ENCODE results near the gene ATG4B. TPM values are rescaled to one million over a fixed set of nuclear protein-coding genes. Genes with fewer than 3 reads are reported as not detected.
A peak's percentile ranks its signal among the peaks of the same experiment; 100 is the strongest.

The ATG4B gene
- total RNA-seq, 1 donor from 2014 or later = 142 TPM

DNA sequence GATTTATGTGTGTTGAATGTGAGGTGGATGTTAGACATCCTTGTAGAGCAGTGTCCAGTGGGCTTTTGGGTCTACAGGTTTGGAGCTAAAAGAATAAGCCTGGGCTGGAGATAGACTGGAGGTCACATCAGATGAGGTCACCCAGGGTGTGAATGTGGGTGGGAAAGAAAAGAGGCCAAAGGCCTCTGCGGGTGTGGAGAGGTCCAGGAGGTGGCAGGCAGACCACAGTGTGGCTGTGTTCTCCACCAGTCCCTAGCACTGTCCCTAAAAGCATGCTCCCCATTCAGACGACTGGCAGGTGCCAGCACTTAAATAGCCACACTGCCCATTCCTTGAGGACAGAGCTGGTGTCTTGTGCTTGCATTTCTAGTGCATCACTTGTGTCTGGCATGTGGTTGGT lies 4.1 kb downstream of the ATG4B start:
- peaks cover 4% of the 10 kb centered on the region for H3K36me3 Mint-ChIP-seq (ENCODE audit: insufficient read depth)
- H3K27ac Mint-ChIP-seq = no peak overlapping the region
- H3K27me3 Mint-ChIP-seq = no peaks in the 10 kb centered on the region
- no peak overlapping the region for H3K4me3 Mint-ChIP-seq (ENCODE audit: low read depth)
- DNase-seq (ENCODE audit: low spot score, unreplicated experiment) = no peak
- TF ChIP-seq, protein P1, sequence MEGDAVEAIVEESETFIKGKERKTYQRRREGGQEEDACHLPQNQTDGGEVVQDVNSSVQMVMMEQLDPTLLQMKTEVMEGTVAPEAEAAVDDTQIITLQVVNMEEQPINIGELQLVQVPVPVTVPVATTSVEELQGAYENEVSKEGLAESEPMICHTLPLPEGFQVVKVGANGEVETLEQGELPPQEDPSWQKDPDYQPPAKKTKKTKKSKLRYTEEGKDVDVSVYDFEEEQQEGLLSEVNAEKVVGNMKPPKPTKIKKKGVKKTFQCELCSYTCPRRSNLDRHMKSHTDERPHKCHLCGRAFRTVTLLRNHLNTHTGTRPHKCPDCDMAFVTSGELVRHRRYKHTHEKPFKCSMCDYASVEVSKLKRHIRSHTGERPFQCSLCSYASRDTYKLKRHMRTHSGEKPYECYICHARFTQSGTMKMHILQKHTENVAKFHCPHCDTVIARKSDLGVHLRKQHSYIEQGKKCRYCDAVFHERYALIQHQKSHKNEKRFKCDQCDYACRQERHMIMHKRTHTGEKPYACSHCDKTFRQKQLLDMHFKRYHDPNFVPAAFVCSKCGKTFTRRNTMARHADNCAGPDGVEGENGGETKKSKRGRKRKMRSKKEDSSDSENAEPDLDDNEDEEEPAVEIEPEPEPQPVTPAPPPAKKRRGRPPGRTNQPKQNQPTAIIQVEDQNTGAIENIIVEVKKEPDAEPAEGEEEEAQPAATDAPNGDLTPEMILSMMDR (IDR thresholded peaks at IDR 0.05; ENCODE audit: unreplicated experiment) = no peak
- H3K9me3 Mint-ChIP-seq (ENCODE audit: low read depth) = no peaks in the 10 kb centered on the region
- peaks cover 19% of the 10 kb centered on the region for H3K4me1 Mint-ChIP-seq (ENCODE audit: low read depth)

GRCh38 chr2:241645056-241645914 lies 7.8 kb downstream of the ATG4B start:
- TF ChIP-seq, protein P1 (IDR thresholded peaks at IDR 0.05; ENCODE audit: unreplicated experiment) = no peak
- peaks cover 9% of the 10 kb centered on the region for H3K4me1 Mint-ChIP-seq (ENCODE audit: low read depth)
- no peak overlapping the region for H3K4me3 Mint-ChIP-seq (ENCODE audit: low read depth)
- no peaks in the 10 kb centered on the region for H3K9me3 Mint-ChIP-seq (ENCODE audit: low read depth)
- H3K36me3 Mint-ChIP-seq (ENCODE audit: insufficient read depth) = peaks cover 2% of the 10 kb centered on the region
- no peaks in the 10 kb centered on the region for H3K27me3 Mint-ChIP-seq
- peak overlapping the region; percentile 56 for H3K27ac Mint-ChIP-seq
- no peak for DNase-seq (ENCODE audit: low spot score, unreplicated experiment)

DNA sequence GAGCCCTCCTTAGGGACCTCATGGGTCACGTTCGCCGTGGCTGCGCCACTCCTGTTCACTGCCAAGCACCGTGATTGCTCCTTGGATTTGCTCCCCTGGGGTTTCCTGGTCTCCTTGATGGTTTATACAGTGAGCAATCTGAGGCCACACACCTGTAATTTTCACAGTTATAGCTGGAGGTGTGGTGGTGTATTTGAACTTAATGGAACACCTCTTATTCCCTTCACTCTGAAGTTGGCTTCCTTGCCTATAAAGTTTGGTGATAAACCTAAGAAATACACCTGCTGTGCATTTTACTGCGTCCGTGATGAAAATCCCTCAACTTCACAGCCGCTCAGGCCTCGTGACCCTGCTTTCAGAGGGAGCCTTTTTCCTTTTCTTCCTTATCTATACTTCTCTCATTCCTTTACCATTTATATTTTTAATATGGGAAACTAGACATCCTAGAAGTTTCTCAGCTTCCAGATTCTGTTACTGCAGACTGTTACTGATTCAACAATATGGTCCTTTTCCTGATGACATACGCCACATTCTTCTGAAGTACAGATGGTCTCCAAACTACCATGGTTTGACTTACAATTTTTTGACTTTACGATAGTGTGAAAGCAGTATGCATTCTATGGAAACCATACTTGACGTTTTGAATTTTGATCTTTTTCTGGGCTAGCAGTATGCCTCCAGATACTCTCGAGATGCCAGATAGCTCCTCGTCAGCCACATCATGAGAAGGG lies 8.6 kb downstream of the ATG4B start:
- H3K27me3 Mint-ChIP-seq = no peaks in the 10 kb centered on the region
- peaks cover 2% of the 10 kb centered on the region for H3K36me3 Mint-ChIP-seq (ENCODE audit: insufficient read depth)
- peak overlapping the region; percentile 88 for H3K27ac Mint-ChIP-seq
- no peak overlapping the region for H3K4me3 Mint-ChIP-seq (ENCODE audit: low read depth)
- no peak for DNase-seq (ENCODE audit: low spot score, unreplicated experiment)
- peaks cover 4% of the 10 kb centered on the region for H3K4me1 Mint-ChIP-seq (ENCODE audit: low read depth)
- no peaks in the 10 kb centered on the region for H3K9me3 Mint-ChIP-seq (ENCODE audit: low read depth)
- TF ChIP-seq, protein P1 (IDR thresholded peaks at IDR 0.05; ENCODE audit: unreplicated experiment) = no peak

GRCh38 chr2:241648453-241648852 lies 11.0 kb downstream of the ATG4B start:
- TF ChIP-seq, protein P1 (IDR thresholded peaks at IDR 0.05; ENCODE audit: unreplicated experiment) = no peak
- Mint-ChIP-seq H3K9me3 (ENCODE audit: low read depth) (no peaks in the 10 kb centered on the region), H3K4me1 (ENCODE audit: low read depth) (no peaks in the 10 kb centered on the region), H3K36me3 (ENCODE audit: insufficient read depth) (peaks cover 5% of the 10 kb centered on the region), H3K27ac (no peak overlapping the region), H3K27me3 (no peaks in the 10 kb centered on the region), H3K4me3 (ENCODE audit: low read depth) (no peak overlapping the region)
- DNase-seq (ENCODE audit: low spot score, unreplicated experiment) = no peak

DNA sequence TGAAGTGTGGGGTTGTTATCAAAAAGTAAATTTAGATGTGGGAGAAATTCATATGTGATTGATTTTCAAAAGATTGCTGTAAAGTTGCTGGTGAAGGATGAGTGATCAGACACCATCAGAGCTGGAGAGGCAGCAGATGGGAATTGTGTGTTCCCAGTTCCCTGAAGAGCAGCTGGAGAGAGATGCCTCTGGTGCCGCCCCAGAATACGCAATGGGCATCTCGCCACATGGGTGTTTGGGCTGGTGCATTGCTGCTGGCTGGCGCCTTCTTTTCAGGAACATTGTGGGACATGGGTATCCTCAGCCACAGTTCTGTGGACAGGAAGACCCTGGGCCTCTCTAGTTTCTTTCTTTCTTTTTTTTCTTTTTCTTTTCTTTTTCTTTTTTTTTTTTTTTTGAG lies 11.9 kb downstream of the ATG4B start:
- Mint-ChIP-seq H3K36me3 (ENCODE audit: insufficient read depth) (peaks cover 5% of the 10 kb centered on the region), H3K27ac (no peak overlapping the region), H3K9me3 (ENCODE audit: low read depth) (no peaks in the 10 kb centered on the region), H3K4me3 (ENCODE audit: low read depth) (no peak overlapping the region), H3K27me3 (no peaks in the 10 kb centered on the region), H3K4me1 (ENCODE audit: low read depth) (no peaks in the 10 kb centered on the region)
- TF ChIP-seq, protein P1 (IDR thresholded peaks at IDR 0.05; ENCODE audit: unreplicated experiment) = no peak
- DNase-seq (ENCODE audit: low spot score, unreplicated experiment) = no peak
